Neural progenitor cell (in vitro differentiated cells): ENCODE data around the gene IDH3B. TPM values are rescaled to one million over a fixed set of nuclear protein-coding genes. Genes with fewer than 3 reads are reported as not detected.
"Not testable (repeated sequence)": the region's sequence is repeated elsewhere in the genome, so short reads cannot be mapped to it uniquely, and the experiment has no call there.

Experiments used
- DNase-seq: peaks from one replicate; pipeline ENCODE4 v3.0.0-alpha.2; 2016; ENCODE audit warnings: low spot score
- H2AFZ ChIP-seq: fragments of 200-600 bp; sonication (generic); replicated peaks from 2 replicates; pipeline ENCODE4 v1.6.1; 2016; ENCODE audit warnings: antibody characterized with exemption
- H3F3A ChIP-seq: fragments of 200-600 bp; sonication (generic); 2 replicates; pipeline ENCODE4 v1.6.1; 2016; ENCODE audit warnings: antibody characterized with exemption, low read depth
- H3K27ac ChIP-seq: fragments of 200-600 bp; sonication (generic); 2 replicates; pipeline ENCODE4 v1.5.1; 2016; ENCODE audit warnings: mild to moderate bottlenecking
- H3K27me3 ChIP-seq: fragments of 200-600 bp; sonication (generic); 2 replicates; pipeline ENCODE4 v1.6.1; 2016; ENCODE audit warnings: mild to moderate bottlenecking, moderate library complexity
- H3K36me3 ChIP-seq: fragments of 200-600 bp; sonication (generic); 2 replicates; pipeline ENCODE4 v1.5.1; 2016
- H3K4me1 ChIP-seq: fragments of 200-600 bp; sonication (generic); 2 replicates; pipeline ENCODE4 v1.6.1; 2016; ENCODE audit warnings: mixed run types
- H3K4me2 ChIP-seq: fragments of 200-600 bp; sonication (generic); 2 replicates; pipeline ENCODE4 v1.6.1; 2016
- H3K4me3 ChIP-seq: fragments of 200-600 bp; sonication (generic); 2 replicates; pipeline ENCODE4 v1.5.1; 2016
- H3K79me2 ChIP-seq: fragments of 200-600 bp; sonication (generic); 2 replicates; pipeline ENCODE4 v1.6.1; 2016; ENCODE audit warnings: low read depth
- H3K9ac ChIP-seq: fragments of 200-600 bp; sonication (generic); 2 replicates; pipeline ENCODE4 v1.6.1; 2016
- H3K9me3 ChIP-seq: fragments of 200-600 bp; sonication (generic); 2 replicates; pipeline ENCODE4 v1.5.1; 2016; ENCODE audit warnings: low read depth
- H4K20me1 ChIP-seq: fragments of 200-600 bp; sonication (generic); 2 replicates; pipeline ENCODE4 v1.6.1; 2016; ENCODE audit warnings: low read depth
- H3K27ac Mint-ChIP-seq: 3 replicates; pipeline ENCODE4 v1.8.0; 2021; ENCODE audit warnings: mixed read lengths
- H3K27me3 Mint-ChIP-seq: 2 replicates; pipeline ENCODE4 v1.8.0; 2022; ENCODE audit warnings: low read depth, mild to moderate bottlenecking, inconsistent platforms, moderate library complexity, mixed read lengths; ENCODE audit not compliant: insufficient read depth
- H3K36me3 Mint-ChIP-seq: 3 replicates; pipeline ENCODE4 v1.8.0; 2021; ENCODE audit warnings: mixed read lengths
- H3K4me1 Mint-ChIP-seq: 3 replicates; pipeline ENCODE4 v1.8.0; 2021; ENCODE audit warnings: mixed read lengths
- H3K4me3 Mint-ChIP-seq: 3 replicates; pipeline ENCODE4 v1.8.0; 2021; ENCODE audit warnings: mild to moderate bottlenecking, moderate library complexity, mixed read lengths
- H3K9me3 Mint-ChIP-seq: 3 replicates; pipeline ENCODE4 v1.8.0; 2020; ENCODE audit warnings: mixed read lengths
- EZH2 ChIP-seq: fragments of 200-600 bp; sonication (generic); IDR thresholded peaks from 2 replicates; pipeline ENCODE4 v1.6.1; 2017; ENCODE audit warnings: antibody characterized with exemption, mild to moderate bottlenecking, moderate library complexity
- EZH2phosphoT487 ChIP-seq: fragments of 200-600 bp; sonication (generic); IDR thresholded peaks from 2 replicates; pipeline ENCODE4 v1.6.1; 2017; ENCODE audit warnings: antibody characterized with exemption
- total RNA-seq: library from RNA; depleted of rRNA; stranded (reverse); fragments of >200 nt; gene quantifications from 2 replicates; pipeline ENCODE4 v1.2.3, GENCODE V29; 2015; ENCODE audit warnings: low replicate concordance
- TF ChIP-seq, protein P1 (sequence below): fragments of 200-600 bp; sonication (generic); IDR thresholded peaks from 2 replicates; pipeline ENCODE4 v1.5.1; 2017; ENCODE audit warnings: antibody characterized with exemption, mild to moderate bottlenecking

The IDH3B gene
- total RNA-seq, 1 donor from 2014 or later: 94.3 TPM

DNA sequence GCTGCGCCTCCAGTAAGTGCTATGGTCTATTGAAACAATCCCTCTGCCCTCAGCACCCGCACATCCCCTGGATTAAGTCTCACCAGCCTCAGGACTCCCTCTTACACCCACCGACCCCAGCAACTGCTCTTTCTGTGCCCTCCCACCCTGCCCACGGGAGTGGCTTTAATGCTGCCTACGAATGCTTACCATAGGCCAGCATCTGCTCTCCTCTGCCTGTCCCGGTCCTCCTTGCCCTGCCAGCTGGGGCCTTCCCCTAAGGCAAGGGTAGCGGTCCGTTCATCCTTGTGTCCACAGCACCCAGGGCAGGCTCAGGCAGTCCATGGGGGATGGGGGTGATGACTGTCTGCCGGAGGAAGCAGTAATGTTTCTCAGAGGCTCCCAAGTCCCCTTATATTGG is 32.6 kb upstream of the IDH3B start:
- H3K36me3 Mint-ChIP-seq: peaks cover 4% of the 10 kb centered on the region
- H3K4me1 Mint-ChIP-seq: peaks cover 27% of the 10 kb centered on the region
- H3K27me3 Mint-ChIP-seq: peaks cover 36% of the 10 kb centered on the region
- H3K4me3 ChIP-seq: no peak overlapping the region
- no peak overlapping the region for H2AFZ ChIP-seq
- H3K4me1 ChIP-seq: peaks cover 6% of the 10 kb centered on the region
- no peak for DNase-seq
- H3K79me2 ChIP-seq: no peaks in the 10 kb centered on the region
- no peak overlapping the region for H3K27ac ChIP-seq
- peaks cover 3% of the 10 kb centered on the region for H3K9me3 Mint-ChIP-seq
- TF ChIP-seq EZH2phosphoT487 (no peak), EZH2 (no peak)
- TF ChIP-seq, protein P1, sequence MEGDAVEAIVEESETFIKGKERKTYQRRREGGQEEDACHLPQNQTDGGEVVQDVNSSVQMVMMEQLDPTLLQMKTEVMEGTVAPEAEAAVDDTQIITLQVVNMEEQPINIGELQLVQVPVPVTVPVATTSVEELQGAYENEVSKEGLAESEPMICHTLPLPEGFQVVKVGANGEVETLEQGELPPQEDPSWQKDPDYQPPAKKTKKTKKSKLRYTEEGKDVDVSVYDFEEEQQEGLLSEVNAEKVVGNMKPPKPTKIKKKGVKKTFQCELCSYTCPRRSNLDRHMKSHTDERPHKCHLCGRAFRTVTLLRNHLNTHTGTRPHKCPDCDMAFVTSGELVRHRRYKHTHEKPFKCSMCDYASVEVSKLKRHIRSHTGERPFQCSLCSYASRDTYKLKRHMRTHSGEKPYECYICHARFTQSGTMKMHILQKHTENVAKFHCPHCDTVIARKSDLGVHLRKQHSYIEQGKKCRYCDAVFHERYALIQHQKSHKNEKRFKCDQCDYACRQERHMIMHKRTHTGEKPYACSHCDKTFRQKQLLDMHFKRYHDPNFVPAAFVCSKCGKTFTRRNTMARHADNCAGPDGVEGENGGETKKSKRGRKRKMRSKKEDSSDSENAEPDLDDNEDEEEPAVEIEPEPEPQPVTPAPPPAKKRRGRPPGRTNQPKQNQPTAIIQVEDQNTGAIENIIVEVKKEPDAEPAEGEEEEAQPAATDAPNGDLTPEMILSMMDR: no peak
- H3K27me3 ChIP-seq: peaks cover 97% of the 10 kb centered on the region
- no peak overlapping the region for H3K27ac Mint-ChIP-seq
- no peak overlapping the region for H3K4me2 ChIP-seq
- H4K20me1 ChIP-seq: peaks cover 30% of the 10 kb centered on the region
- H3K36me3 ChIP-seq: no peaks in the 10 kb centered on the region
- H3K9ac ChIP-seq: no peak overlapping the region
- peaks cover 20% of the 10 kb centered on the region for H3F3A ChIP-seq
- H3K4me3 Mint-ChIP-seq: peak overlapping the region; percentile 33
- no peaks in the 10 kb centered on the region for H3K9me3 ChIP-seq

DNA sequence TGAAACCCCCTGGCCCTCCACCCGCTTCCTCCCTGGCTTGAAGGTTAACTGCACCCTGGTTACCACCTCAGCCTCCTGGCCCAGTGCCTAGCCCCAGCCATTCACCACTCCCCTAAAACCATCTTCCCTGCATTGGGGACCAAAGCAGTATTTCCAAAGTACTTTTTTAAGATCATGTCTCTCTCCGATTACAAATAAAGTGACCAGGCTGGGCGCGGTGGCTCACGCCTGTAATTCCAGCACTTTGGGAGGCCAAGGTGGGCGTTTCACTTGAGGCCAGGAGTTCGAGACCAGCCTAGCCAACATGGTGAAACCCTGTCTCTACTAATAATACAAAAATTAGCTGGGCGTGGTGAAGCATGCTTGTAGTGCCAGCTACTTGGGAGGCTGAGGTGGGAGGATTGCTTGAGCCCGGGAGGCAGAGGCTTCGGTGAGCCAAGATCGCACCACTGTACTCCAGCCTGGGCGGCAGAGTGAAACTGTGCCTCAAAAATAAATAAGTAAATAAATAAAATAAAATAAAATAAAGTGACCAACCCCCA is 32.0 kb upstream of the IDH3B start:
- H3K4me1 ChIP-seq, DNase-seq, H3K79me2 ChIP-seq, H3K4me2 ChIP-seq, H3K4me3 ChIP-seq, H3K36me3 ChIP-seq, H3K36me3 Mint-ChIP-seq, H3K27ac ChIP-seq, H3K9me3 ChIP-seq, H3K9me3 Mint-ChIP-seq, H2AFZ ChIP-seq, H3K9ac ChIP-seq: not testable (repeated sequence)
- Histone ChIP-seq H3F3A (peaks cover 20% of the 10 kb centered on the region), H3K27me3 (peaks cover 97% of the 10 kb centered on the region), H4K20me1 (peaks cover 36% of the 10 kb centered on the region)
- H3K27ac Mint-ChIP-seq: peak overlapping the region; percentile 72
- peaks cover 41% of the 10 kb centered on the region for H3K27me3 Mint-ChIP-seq
- peaks cover 29% of the 10 kb centered on the region for H3K4me1 Mint-ChIP-seq
- peak overlapping the region; percentile 51 for H3K4me3 Mint-ChIP-seq

- no peaks in the 10 kb centered on the region for H3K36me3 ChIP-seq
- H3K27me3 ChIP-seq: peaks cover 97% of the 10 kb centered on the region
- Mint-ChIP-seq H3K4me3 (peak overlapping the region; percentile 71), H3K27me3 (peaks cover 46% of the 10 kb centered on the region), H3K36me3 (peaks cover 4% of the 10 kb centered on the region), H3K27ac (peak overlapping the region; percentile 72), H3K9me3 (peaks cover 3% of the 10 kb centered on the region), H3K4me1 (peaks cover 30% of the 10 kb centered on the region)
- H3K9ac ChIP-seq: no peak overlapping the region
- no peak overlapping the region for H3K27ac ChIP-seq
- H3K4me1 ChIP-seq: peaks cover 6% of the 10 kb centered on the region
- H3K9me3 ChIP-seq: no peaks in the 10 kb centered on the region
- H2AFZ ChIP-seq: no peak overlapping the region
- peak overlapping the region; percentile 40 for H3K4me2 ChIP-seq
- no peaks in the 10 kb centered on the region for H3K79me2 ChIP-seq
- TF ChIP-seq EZH2 (no peak), EZH2phosphoT487 (no peak)
- TF ChIP-seq, protein P1: no peak
- no peak for DNase-seq
- H3K4me3 ChIP-seq: no peak overlapping the region
- peaks cover 36% of the 10 kb centered on the region for H4K20me1 ChIP-seq
- H3F3A ChIP-seq: peaks cover 17% of the 10 kb centered on the region
These were observed 31.4 kb upstream of the IDH3B start for GRCh38 chr20:2695206-2695983.

DNA sequence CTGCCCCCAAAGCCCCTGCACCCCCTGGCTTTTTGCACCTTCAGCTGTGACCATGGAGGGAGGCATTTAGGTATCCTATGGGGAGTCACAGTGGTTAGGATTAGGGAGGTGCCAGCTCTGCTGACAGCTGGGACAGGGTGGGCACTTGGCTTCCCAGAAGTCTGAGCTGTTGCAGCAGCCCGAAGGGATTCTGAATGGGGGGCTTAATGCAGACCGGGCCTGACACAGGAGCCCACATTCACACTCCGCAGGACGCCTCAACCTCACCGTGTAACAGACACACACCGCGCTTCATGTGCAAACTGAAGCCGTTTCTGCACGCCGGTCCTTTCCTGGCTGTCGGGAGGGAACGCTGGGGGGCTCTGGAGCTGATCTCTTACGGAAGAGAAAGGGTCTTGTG is 30.5 kb upstream of the IDH3B start:
- Mint-ChIP-seq H3K27me3 (peaks cover 50% of the 10 kb centered on the region), H3K36me3 (peaks cover 4% of the 10 kb centered on the region), H3K27ac (no peak overlapping the region), H3K4me3 (peak overlapping the region; percentile 71), H3K4me1 (peaks cover 28% of the 10 kb centered on the region), H3K9me3 (peaks cover 3% of the 10 kb centered on the region)
- H3K4me2 ChIP-seq: peak overlapping the region; percentile 40
- H4K20me1 ChIP-seq: peaks cover 36% of the 10 kb centered on the region
- DNase-seq: peak; percentile 43
- H3K9me3 ChIP-seq: no peaks in the 10 kb centered on the region
- H3K4me1 ChIP-seq: peaks cover 6% of the 10 kb centered on the region
- H3K79me2 ChIP-seq: no peaks in the 10 kb centered on the region
- no peak overlapping the region for H3K4me3 ChIP-seq
- peaks cover 17% of the 10 kb centered on the region for H3F3A ChIP-seq
- TF ChIP-seq, protein P1: no peak
- TF ChIP-seq EZH2: no peak
- H3K9ac ChIP-seq: no peak overlapping the region
- H3K27ac ChIP-seq: no peak overlapping the region
- no peak overlapping the region for H2AFZ ChIP-seq
- no peaks in the 10 kb centered on the region for H3K36me3 ChIP-seq
- peaks cover 97% of the 10 kb centered on the region for H3K27me3 ChIP-seq
